Heart right ventricle (tissue), 16 donors: ENCODE results near the gene MINK1. TPM values are rescaled to one million over a fixed set of nuclear protein-coding genes. Genes with fewer than 3 reads are reported as not detected.
A peak's percentile ranks its signal among the peaks of the same experiment; 100 is the strongest.

Experiments used
- ATAC-seq, 8 donors: fragments of 200-7000 bp; cut with Tn5 transposase; one replicate each; pipeline ENCODE4 v1.9.1; 2020; ENCODE audit warnings: mild to moderate bottlenecking in 8 of 8, moderate library complexity in 8 of 8, moderate number of reproducible peaks in 1 of 8
- DNase-seq, 2 donors: peaks; one replicate each; pipeline ENCODE4 v3.0.0-alpha.2; 2020
- H3K27ac ChIP-seq, 10 donors: fragments of 200-600 bp; sonication (generic) in 2 of 10; one replicate each; pipeline versions ENCODE4 v1.5.0 to v1.8.0; 2020 to 2022; ENCODE audit warnings: mild to moderate bottlenecking in 3 of 10
- H3K27me3 ChIP-seq, 7 donors: fragments of 200-600 bp; one replicate each; pipeline ENCODE4 v1.8.0; 2021 to 2022; ENCODE audit warnings: mild to moderate bottlenecking in 2 of 7
- H3K36me3 ChIP-seq, 9 donors: fragments of 200-600 bp; sonication (generic) in 1 of 9; one replicate each; pipeline versions ENCODE4 v1.5.0 to v1.8.0; 2020 to 2022; ENCODE audit warnings: mild to moderate bottlenecking in 2 of 9
- H3K4me1 ChIP-seq, 9 donors: fragments of 200-600 bp; sonication (generic) in 1 of 9; one replicate each; pipeline versions ENCODE4 v1.5.0 to v1.8.0; 2020 to 2022; ENCODE audit warnings: mild to moderate bottlenecking in 4 of 9
- H3K4me3 ChIP-seq, 10 donors: fragments of 200-600 bp; sonication (generic) in 2 of 10; one replicate each; pipeline versions ENCODE4 v1.5.0 to v1.8.0; 2020 to 2022; ENCODE audit warnings: mild to moderate bottlenecking in 7 of 10, moderate library complexity in 2 of 10
- H3K9me3 ChIP-seq, 11 donors: fragments of 200-600 bp in 10 of 11; sonication (generic) in 2 of 11; one replicate each; pipeline versions ENCODE4 v1.5.0 to v1.8.0; 2013 to 2022; ENCODE audit warnings: mild to moderate bottlenecking in 2 of 11, control low read depth in 1 of 11, moderate library complexity in 1 of 11
- WGBS, 2 donors: extraction: QIAGEN DNeasy Blood & Tissue Kit; methylation state at CpG; one replicate each; pipeline ENCODE4 v1.1.7; 2013; ENCODE audit warnings: inconsistent platforms in 1 of 2; 5-methylcytosine and 5-hydroxymethylcytosine counted together
- intact Hi-C, 10 donors: fragments of 100-400 bp; cut with DNase I; formaldehyde crosslinking; loops; one replicate each; pipeline versions ENCODE4 v1.11.1 to v1.14.2; 2022
- polyA plus RNA-seq, 2 donors: library from polyadenylated mRNA; stranded (reverse); fragments of 200-250 nt; gene quantifications; one replicate each; pipeline ENCODE4 v1.2.3, GENCODE V29; 2013
- total RNA-seq, 10 donors: library from RNA; stranded (reverse); fragmentation: NEBNext Ultra II Directional in 3 of 10; extraction: Animal tissue kit (Norgen Biotek cat#: 25700) in 3 of 10; gene quantifications; one replicate each; pipeline versions ENCODE4 v1.2.1 to v1.2.4, GENCODE V29; 2021 to 2023
- TF ChIP-seq, protein P1 (sequence below), 9 donors: fragments of 200-600 bp; sonication (generic) in 2 of 9; IDR thresholded peaks; one replicate each; pipeline versions ENCODE4 v1.5.0 to v1.8.0; 2021 to 2022; ENCODE audit warnings: antibody characterized with exemption in 9 of 9, mild to moderate bottlenecking in 5 of 9, moderate library complexity in 1 of 9
- donor health status: Arrhythmogenic right ventricular cardiomyopathy.
- donor health status: ischemic (EF 13 %, LVEDD 7.1; RV severe dilation, severe dysfunction).
- donor health status: healthy with polysubstance abuse.
- donor health status: DM: no; HTN: yes; CAD: no.
- donor health status: DM: no; HTN: no; CAD: no.
- donor health status: ischemic (EF 25% LVEDD 6.9; RV normal size, moderate dysfunction).
- donor health status: ischemic (EF 25% LVEDD 5.7; RV mildly dilated, moderate dysfunction).
- donor health status: healthy.
- donor health status: DM: yes; HTN: yes; CAD: no.
- donor health status: Ischemic cardiomyopathy.
- donor health status: ischemic (EF 35%, LVEDD 5.7; RV mildly dilated, moderate dysfunction).
- donor health status: nonischemic (EF 11% LVEDD 7.7; RV severe dilation, severe dysfunction).
- donor health status: DM: yes; HTN: yes; CAD: no.
- donor health status: PGD.
- donor health status: ischemic (EF 29% LVEDD 5.4; RV normal size, mild dysfunction).
- donor health status: nonischemic (EF 23%, LVEDD 6.1; RV moderate dilation, normal function).

Gene MINK1
- total and polyA plus RNA-seq, 12 donors = 17.3 to 54.1 (median 33.5) TPM

DNA sequence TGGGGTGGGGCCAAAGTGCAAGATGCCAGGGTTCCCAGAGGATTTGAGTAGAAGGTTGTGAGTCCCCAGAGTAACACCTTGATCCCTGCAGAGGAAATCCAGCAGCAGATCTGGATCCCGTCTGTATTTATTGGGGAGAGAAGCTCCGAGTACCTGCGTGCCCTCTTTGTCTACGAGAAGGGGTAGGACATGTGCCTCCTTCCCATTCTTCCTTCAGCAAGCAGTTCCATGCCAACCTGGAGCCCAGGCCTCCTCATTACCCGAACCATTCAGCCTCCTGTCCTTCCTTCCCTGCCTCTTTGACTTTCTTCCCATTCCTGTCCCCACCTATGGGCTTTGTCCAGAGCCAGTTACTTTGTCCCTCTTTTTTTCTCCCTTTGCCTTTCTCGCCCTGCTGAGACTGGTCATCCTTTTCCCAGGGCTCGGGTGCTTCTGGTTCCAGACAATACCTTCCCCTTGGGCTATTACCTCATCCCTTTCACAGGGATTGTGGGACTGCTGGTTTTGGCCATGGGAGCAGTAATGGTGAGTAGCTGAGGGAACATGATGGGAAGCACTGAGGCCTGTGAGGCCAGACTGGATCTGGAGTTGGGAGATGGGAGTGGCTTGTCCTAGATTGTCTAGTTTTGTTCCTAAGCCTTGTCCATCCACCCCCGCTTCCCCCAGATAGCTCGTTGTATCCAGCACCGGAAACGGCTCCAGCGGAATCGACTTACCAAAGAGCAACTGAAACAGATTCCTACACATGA, 109.8 kb downstream of the MINK1 start:
- Histone ChIP-seq H3K4me3 (peak overlapping the region in 1 of 10 donors; percentile 100), H3K27ac (peak overlapping the region in 5 of 10 donors; percentile 1 to 100 (median 99)), H3K4me1 (peaks cover 29 to 83% (median 68%) of the 10 kb centered on the region in 9 donors), H3K9me3 (no peaks in the 10 kb centered on the region), H3K27me3 (no peaks in the 10 kb centered on the region), H3K36me3 (peaks cover 0 to 66% (median 16%) of the 10 kb centered on the region in 9 donors)
- TF ChIP-seq, protein P1, sequence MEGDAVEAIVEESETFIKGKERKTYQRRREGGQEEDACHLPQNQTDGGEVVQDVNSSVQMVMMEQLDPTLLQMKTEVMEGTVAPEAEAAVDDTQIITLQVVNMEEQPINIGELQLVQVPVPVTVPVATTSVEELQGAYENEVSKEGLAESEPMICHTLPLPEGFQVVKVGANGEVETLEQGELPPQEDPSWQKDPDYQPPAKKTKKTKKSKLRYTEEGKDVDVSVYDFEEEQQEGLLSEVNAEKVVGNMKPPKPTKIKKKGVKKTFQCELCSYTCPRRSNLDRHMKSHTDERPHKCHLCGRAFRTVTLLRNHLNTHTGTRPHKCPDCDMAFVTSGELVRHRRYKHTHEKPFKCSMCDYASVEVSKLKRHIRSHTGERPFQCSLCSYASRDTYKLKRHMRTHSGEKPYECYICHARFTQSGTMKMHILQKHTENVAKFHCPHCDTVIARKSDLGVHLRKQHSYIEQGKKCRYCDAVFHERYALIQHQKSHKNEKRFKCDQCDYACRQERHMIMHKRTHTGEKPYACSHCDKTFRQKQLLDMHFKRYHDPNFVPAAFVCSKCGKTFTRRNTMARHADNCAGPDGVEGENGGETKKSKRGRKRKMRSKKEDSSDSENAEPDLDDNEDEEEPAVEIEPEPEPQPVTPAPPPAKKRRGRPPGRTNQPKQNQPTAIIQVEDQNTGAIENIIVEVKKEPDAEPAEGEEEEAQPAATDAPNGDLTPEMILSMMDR (IDR thresholded peaks at IDR 0.05) = no peak
- WGBS, 2 donors = 68 to 77% methylated on average over 13 of the region's 13 CpGs
- intact Hi-C loops = loop anchor here in 2 of 10 donors (5.0 kb wide), 1 partner anchor 44 kb away; the partner anchor contains the start of gene CAMTA2 (in 2 of the 2)
- no peak for DNase-seq
- ATAC-seq = no peak

- Histone ChIP-seq H3K4me1 (peaks cover 18 to 70% (median 56%) of the 10 kb centered on the region in 9 donors), H3K36me3 (peaks cover 0 to 59% (median 15%) of the 10 kb centered on the region in 9 donors), H3K27ac (peak overlapping the region in 7 of 10 donors; percentile 4 to 100 (median 99)), H3K27me3 (no peaks in the 10 kb centered on the region), H3K4me3 (peak overlapping the region in 1 of 10 donors; percentile 100), H3K9me3 (no peaks in the 10 kb centered on the region)
- ATAC-seq (no peak), DNase-seq (no peak)
- 40 to 50% methylated on average over 3 of the region's 3 CpGs for WGBS, 2 donors
- TF ChIP-seq, protein P1 (IDR thresholded peaks at IDR 0.05) = no peak
- intact Hi-C loops = loop anchor here in 2 of 10 donors (5.0 kb wide), 1 partner anchor 43 kb away; the partner anchor contains the start of gene CAMTA2 (in 2 of the 2)
These were observed 111.0 kb downstream of the MINK1 start for GRCh38 chr17:4944163-4944553.

DNA sequence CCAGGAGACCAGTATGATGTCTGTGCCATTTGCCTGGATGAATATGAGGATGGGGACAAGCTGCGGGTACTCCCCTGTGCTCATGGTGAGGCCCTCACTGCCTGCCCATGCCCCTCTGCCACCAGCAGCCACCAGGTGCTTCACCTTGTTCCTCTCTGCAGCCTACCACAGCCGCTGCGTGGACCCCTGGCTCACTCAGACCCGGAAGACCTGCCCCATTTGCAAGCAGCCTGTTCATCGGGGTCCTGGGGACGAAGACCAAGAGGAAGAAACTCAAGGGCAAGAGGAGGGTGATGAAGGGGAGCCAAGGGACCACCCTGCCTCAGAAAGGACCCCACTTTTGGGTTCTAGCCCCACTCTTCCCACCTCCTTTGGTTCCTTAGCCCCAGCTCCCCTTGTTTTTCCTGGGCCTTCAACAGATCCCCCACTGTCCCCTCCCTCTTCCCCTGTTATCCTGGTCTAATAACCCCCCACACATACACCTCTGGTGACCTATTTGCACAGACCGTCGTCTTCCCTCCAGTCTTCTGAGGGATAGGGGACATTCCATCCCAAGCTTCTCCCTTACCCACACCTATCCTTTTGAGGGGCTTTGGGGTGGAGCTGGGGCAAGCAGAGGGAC, 111.5 kb downstream of the MINK1 start:
- no peak for DNase-seq
- ATAC-seq = no peak
- Histone ChIP-seq H3K4me3 (peak overlapping the region in 3 of 10 donors; percentile 15 to 100 (median 95)), H3K27me3 (no peaks in the 10 kb centered on the region), H3K36me3 (peaks cover 0 to 59% (median 15%) of the 10 kb centered on the region in 9 donors), H3K4me1 (peaks cover 18 to 71% (median 57%) of the 10 kb centered on the region in 9 donors), H3K27ac (peak overlapping the region in 8 of 10 donors; percentile 14 to 100 (median 72)), H3K9me3 (no peaks in the 10 kb centered on the region)
- TF ChIP-seq, protein P1 (IDR thresholded peaks at IDR 0.05) = no peak
- intact Hi-C loops = loop anchor here in 3 of 10 donors (5.0 kb wide), 3 partner anchors 37 to 53 kb away; partner anchors contain the start of genes CAMTA2 (in 2 of the 3), INCA1 (in 1 of the 3) and KIF1C (in 1 of the 3)
- 64 to 65% methylated on average over 8 of the region's 8 CpGs for WGBS, 2 donors
